HG03280 (cell line): ENCODE measurements around the gene GYPB.
"Not testable (repeated sequence)": the region's sequence is repeated elsewhere in the genome, so short reads cannot be mapped to it uniquely, and the experiment has no call there.

ENCODE experiments used
- ATAC-seq: cut with Tn5 transposase; IDR thresholded peaks from one replicate; pipeline ENCODE4 v1.9.1; 2021; ENCODE audit warnings: mild to moderate bottlenecking, moderate library complexity; ENCODE audit not compliant: unreplicated experiment

The GYPB gene

DNA sequence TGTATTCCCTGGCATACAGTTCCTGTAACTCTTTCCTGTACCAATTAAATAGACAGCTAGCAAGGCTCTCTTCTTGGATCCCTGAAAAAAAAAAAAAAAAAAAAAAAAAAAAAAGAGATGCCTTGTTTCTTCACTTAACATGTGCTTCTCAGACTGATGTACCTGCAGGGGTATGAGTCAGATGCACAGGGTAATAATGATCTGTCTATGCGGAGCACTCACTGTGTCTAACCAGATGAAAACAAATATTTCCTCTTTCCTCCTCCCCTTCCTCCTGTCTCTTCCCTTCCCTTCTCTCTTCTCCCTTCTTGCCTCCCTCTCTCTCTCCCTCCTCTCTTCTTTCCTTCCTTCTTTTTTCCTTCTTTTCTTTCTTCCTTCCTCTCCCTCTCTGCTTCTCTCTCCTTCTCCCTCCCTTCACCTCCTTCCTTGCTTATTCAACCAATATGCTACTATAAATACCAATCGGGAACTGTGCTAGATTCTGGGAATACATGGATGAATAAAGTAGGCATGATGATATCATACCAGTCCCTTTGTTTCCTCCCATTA, 3.0 kb downstream of the GYPB start:
- ATAC-seq = not testable (repeated sequence)

GRCh38 chr4:144014808-144015207, 4.4 kb downstream of the GYPB start:
- no peak for ATAC-seq

- ATAC-seq = not testable (repeated sequence)
Measured at GRCh38 chr4:144008602-144009001, 10.6 kb downstream of the GYPB start.

GRCh38 chr4:144007960-144008359, 11.2 kb downstream of the GYPB start:
- ATAC-seq = not testable (repeated sequence)

- ATAC-seq = not testable (repeated sequence)
Measured at GRCh38 chr4:144006200-144006803, 12.9 kb downstream of the GYPB start.

GRCh38 chr4:144005558-144005953, 13.6 kb downstream of the GYPB start:
- not testable (repeated sequence) for ATAC-seq

DNA sequence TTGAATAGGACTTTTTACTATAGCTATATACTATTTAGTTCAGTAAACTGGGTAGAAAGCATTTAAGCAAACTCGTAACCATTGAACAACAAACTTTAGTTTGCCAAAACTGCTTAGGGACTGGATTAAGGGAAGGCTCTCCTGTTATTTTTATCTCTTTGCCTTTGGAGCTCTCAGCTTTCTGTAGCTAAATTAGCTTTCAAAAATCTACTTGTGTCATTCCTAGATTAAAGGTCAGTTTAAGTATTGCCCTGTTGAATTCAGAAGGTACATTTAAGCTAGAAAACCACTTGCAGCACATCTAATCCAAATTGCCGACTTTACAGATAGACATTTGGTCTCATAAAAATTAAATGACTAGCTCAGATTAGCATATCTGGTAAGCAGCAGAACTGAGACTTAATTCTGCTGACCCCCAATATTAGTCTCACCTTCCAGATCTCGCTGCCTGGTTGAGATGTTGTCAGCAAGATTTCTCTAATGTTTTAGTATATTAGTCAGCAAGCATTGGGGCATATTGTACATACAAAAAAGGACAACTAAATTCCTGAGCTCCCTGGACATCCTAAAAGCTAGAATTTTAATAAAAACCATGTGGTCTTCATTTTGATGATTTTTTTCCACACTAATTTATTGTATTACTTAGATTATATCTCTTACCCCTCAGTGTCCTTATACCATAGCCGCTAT, 14.2 kb downstream of the GYPB start:
- ATAC-seq = not testable (repeated sequence)

GRCh38 chr4:144003890-144004265, 15.3 kb downstream of the GYPB start:
- not testable (repeated sequence) for ATAC-seq

- ATAC-seq = not testable (repeated sequence)
Measured at GRCh38 chr4:144003205-144003889, 15.8 kb downstream of the GYPB start.

- ATAC-seq = not testable (repeated sequence)
Measured at GRCh38 chr4:144000331-144000995, 18.7 kb downstream of the GYPB start.

GRCh38 chr4:143996193-143996592, 23.0 kb downstream of the GYPB start:
- not testable (repeated sequence) for ATAC-seq

DNA sequence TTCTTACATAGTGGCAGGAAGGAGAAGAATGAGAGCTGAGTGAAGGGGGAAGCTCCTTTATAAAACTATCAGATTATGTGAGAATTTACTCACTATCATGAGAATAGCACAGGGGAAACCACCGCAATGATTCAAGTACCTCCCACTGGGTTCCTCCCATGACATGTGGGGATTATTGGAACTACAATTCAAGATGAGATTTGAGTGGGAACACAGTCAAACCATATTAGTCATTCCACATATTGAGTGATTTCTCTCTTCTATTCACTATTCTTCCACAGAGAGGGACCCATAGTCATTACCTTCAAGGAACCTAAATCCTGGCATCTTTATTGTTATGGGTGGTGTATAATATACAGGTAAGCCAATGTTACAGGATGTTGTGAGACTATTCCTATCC, 27.4 kb downstream of the GYPB start:
- not testable (repeated sequence) for ATAC-seq

GRCh38 chr4:143990717-143991116, 28.5 kb downstream of the GYPB start:
- not testable (repeated sequence) for ATAC-seq

GRCh38 chr4:143986180-143986579, 33.0 kb downstream of the GYPB start:
- ATAC-seq = no peak

DNA sequence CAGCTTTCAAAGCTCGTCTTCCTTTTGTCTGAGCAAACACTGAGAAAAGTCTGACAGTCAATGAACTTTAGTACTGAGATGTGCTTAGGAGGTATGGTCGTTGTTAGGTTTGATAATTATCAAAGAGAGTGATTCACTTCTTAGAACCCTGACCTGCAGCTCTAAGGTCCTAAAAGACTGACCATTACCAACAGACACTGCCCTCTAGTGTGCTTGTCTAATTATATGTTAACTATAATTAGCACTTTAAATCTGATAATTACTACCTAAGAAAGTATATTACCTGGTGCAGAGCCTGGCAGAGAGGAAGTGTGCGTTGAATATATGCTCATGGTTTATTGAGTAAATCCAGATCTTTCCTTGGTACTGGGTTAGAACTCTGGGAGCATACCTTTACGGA, 38.4 kb downstream of the GYPB start:
- ATAC-seq = not testable (repeated sequence)

GRCh38 chr4:143975527-143975926, 43.7 kb downstream of the GYPB start:
- ATAC-seq = not testable (repeated sequence)

DNA sequence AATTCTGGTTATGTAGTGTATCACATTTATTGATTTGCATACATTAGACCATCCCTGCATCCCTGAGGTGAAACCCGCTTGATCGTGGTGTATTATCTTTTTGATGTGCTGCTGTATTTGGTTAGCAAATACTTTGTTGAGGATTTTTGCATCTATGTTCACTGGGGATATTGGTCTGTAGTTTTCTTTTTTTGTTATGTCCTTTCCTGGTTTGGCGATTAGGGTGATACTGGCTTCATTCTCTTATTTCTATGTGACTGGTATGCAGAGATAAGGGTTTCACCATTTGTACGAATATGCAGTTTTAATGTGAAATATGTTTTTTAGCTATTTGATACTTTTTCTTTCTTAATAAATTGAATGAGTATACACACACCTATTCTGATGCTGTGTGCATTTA, 45.2 kb downstream of the GYPB start:
- ATAC-seq = not testable (repeated sequence)

- no peak for ATAC-seq
Measured at GRCh38 chr4:143961075-143961474, 58.1 kb downstream of the GYPB start.

- ATAC-seq = not testable (repeated sequence)
Measured at GRCh38 chr4:143955306-143955705, 63.9 kb downstream of the GYPB start.

- ATAC-seq = not testable (repeated sequence)
Measured at GRCh38 chr4:143951458-143951972, 67.7 kb downstream of the GYPB start.

DNA sequence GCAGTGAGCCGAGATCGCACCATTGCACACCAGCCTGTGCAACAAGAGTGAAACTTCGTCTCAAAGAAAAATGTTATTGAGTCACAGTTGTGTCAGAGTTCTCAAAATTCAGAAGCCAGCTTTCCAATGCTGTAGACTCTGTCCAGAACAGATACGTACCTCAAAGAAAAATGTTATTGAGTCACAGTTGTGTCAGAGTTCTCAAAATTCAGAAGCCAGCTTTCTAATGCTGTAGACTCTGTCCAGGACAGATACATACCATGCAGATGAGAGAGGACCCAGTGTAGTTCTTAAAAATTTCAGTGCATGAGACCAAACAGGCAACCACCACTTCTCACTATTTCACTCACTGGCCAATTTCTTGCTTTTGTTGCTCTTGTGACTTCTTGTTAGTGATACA, 68.2 kb downstream of the GYPB start:
- ATAC-seq = not testable (repeated sequence)
